Upper lobe of left lung (tissue), 6 donors: ENCODE data around the gene LPCAT1. TPM values are rescaled to one million over a fixed set of nuclear protein-coding genes. Genes with fewer than 3 reads are reported as not detected.

ENCODE experiments used
- ATAC-seq, 2 donors: fragments of 200-7000 bp; cut with Tn5 transposase; one replicate each; pipeline ENCODE4 v1.9.1; 2022; ENCODE audit warnings: mild to moderate bottlenecking in 2 of 2, moderate library complexity in 2 of 2; ENCODE audit not compliant: low FRiP score in 2 of 2
- DNase-seq, 2 donors: peaks; one replicate each; pipeline ENCODE4 v3.0.0-alpha.2; 2019 to 2020
- H3K27ac ChIP-seq, 4 donors: fragments of 200-600 bp; sonication (generic); one replicate each; pipeline ENCODE4 v1.5.1; 2016 to 2019
- H3K27me3 ChIP-seq, 4 donors: fragments of 200-600 bp; sonication (generic); one replicate each; pipeline ENCODE4 v1.5.1; 2017 to 2019
- H3K36me3 ChIP-seq, 4 donors: fragments of 200-600 bp; sonication (generic); one replicate each; pipeline ENCODE4 v1.5.1; 2016 to 2019
- H3K4me1 ChIP-seq, 4 donors: fragments of 200-600 bp; sonication (generic); one replicate each; pipeline ENCODE4 v1.5.1; 2018 to 2019
- H3K4me3 ChIP-seq, 4 donors: fragments of 200-600 bp; sonication (generic); one replicate each; pipeline ENCODE4 v1.5.1; 2017 to 2019; ENCODE audit warnings: mild to moderate bottlenecking in 2 of 4, moderate library complexity in 1 of 4
- H3K9me3 ChIP-seq, 4 donors: fragments of 200-600 bp; sonication (generic); one replicate each; pipeline ENCODE4 v1.5.1; 2018 to 2019
- CTCF ChIP-seq, 6 experiments: fragments of 450-650 bp in 4 of 6; fragments of 200-600 bp in 2 of 6; sonication (generic) in 2 of 6; IDR thresholded peaks; one replicate each; pipeline ENCODE4 v1.5.1; 2016 to 2019; ENCODE audit warnings: antibody characterized with exemption in 6 of 6
- EP300 ChIP-seq, 4 donors: sonication (generic); formaldehyde crosslinking; IDR thresholded peaks; one replicate each; pipeline ENCODE4 v1.5.1; 2017; ENCODE audit warnings: antibody characterized with exemption in 4 of 4, control low read depth in 2 of 4
- POLR2A ChIP-seq, 4 donors: fragments of 450-650 bp; IDR thresholded peaks; one replicate each; pipeline ENCODE4 v1.5.1; 2016 to 2017; ENCODE audit warnings: antibody characterized with exemption in 4 of 4, mild to moderate bottlenecking in 2 of 4
- POLR2AphosphoS5 ChIP-seq, 2 donors: sonication (generic); formaldehyde crosslinking; IDR thresholded peaks; one replicate each; pipeline ENCODE4 v1.5.1; 2017; ENCODE audit warnings: antibody characterized with exemption in 2 of 2
- WGBS, 2 donors: methylation state at CpG; one replicate each; pipeline ENCODE4 v1.1.5; 2017 to 2018; 5-methylcytosine and 5-hydroxymethylcytosine counted together
- small RNA-seq, 4 donors: library from RNA; depleted of rRNA; stranded (forward); fragments of <200 nt; gene quantifications; one replicate each; pipeline ENCODE3, GENCODE V24; 2016
- total RNA-seq, 6 donors: library from RNA; depleted of rRNA in 4 of 6; stranded (reverse); fragments of >200 nt in 4 of 6; gene quantifications; one replicate each; pipeline versions ENCODE4 v1.1.0 to v1.2.1, GENCODE V29; 2016 to 2021
- donor health status: DM: no; HTN: no; CAD: no; lungs with moderate emphysema.
- donor health status: DM: no; HTN: yes; CAD: no; lungs with severe emphysema.

Gene LPCAT1
- total RNA-seq, 6 donors from 2014 or later = 403 to 922 (median 538) TPM

GRCh38 chr5:1413611-1414241, 110.0 kb downstream of the LPCAT1 start:
- H3K27me3 ChIP-seq = no peaks in the 10 kb centered on the region
- H3K4me1 ChIP-seq = no peaks in the 10 kb centered on the region
- 60 to 69% methylated on average over 4 to 22 of the region's 23 CpGs for WGBS, 2 donors
- H3K27ac ChIP-seq = no peak overlapping the region
- no peaks in the 10 kb centered on the region for H3K36me3 ChIP-seq
- peak in 1 of 2 donors; percentile 60 for DNase-seq
- H3K4me3 ChIP-seq = no peak overlapping the region
- no peaks in the 10 kb centered on the region for H3K9me3 ChIP-seq
- TF ChIP-seq POLR2A (IDR thresholded peaks at IDR 0.05) (no peak), EP300 (IDR thresholded peaks at IDR 0.05) (no peak), CTCF (IDR thresholded peaks at IDR 0.05) (no peak), POLR2AphosphoS5 (IDR thresholded peaks at IDR 0.05) (no peak)
- ATAC-seq = no peak

GRCh38 chr5:1413211-1413610, 110.5 kb downstream of the LPCAT1 start:
- no peak overlapping the region for H3K4me3 ChIP-seq
- H3K27me3 ChIP-seq = no peaks in the 10 kb centered on the region
- TF ChIP-seq POLR2AphosphoS5 (IDR thresholded peaks at IDR 0.05) = no peak
- TF ChIP-seq EP300 (IDR thresholded peaks at IDR 0.05) = no peak
- no peak for TF ChIP-seq CTCF (IDR thresholded peaks at IDR 0.05)
- no peak for TF ChIP-seq POLR2A (IDR thresholded peaks at IDR 0.05)
- no peaks in the 10 kb centered on the region for H3K36me3 ChIP-seq
- 63 to 67% methylated on average over 11 to 13 of the region's 13 CpGs for WGBS, 2 donors
- H3K4me1 ChIP-seq = no peaks in the 10 kb centered on the region
- H3K9me3 ChIP-seq = no peaks in the 10 kb centered on the region
- H3K27ac ChIP-seq = no peak overlapping the region
- no peak for DNase-seq
- ATAC-seq = no peak

GRCh38 chr5:1412621-1413020, 111.1 kb downstream of the LPCAT1 start:
- Histone ChIP-seq H3K27me3 (no peaks in the 10 kb centered on the region), H3K27ac (no peak overlapping the region), H3K36me3 (no peaks in the 10 kb centered on the region), H3K9me3 (no peaks in the 10 kb centered on the region), H3K4me1 (no peaks in the 10 kb centered on the region), H3K4me3 (no peak overlapping the region)
- TF ChIP-seq EP300 (IDR thresholded peaks at IDR 0.05) = no peak
- ATAC-seq (no peak), DNase-seq (no peak)
- WGBS, 2 donors = 51 to 67% methylated on average over 9 to 10 of the region's 10 CpGs

- 38 to 52% methylated on average over 11 to 16 of the region's 16 CpGs for WGBS, 2 donors
- TF ChIP-seq CTCF (IDR thresholded peaks at IDR 0.05) (no peak), EP300 (IDR thresholded peaks at IDR 0.05) (no peak), POLR2A (IDR thresholded peaks at IDR 0.05) (no peak), POLR2AphosphoS5 (IDR thresholded peaks at IDR 0.05) (no peak)
- Histone ChIP-seq H3K9me3 (no peaks in the 10 kb centered on the region), H3K27me3 (no peaks in the 10 kb centered on the region), H3K27ac (no peak overlapping the region), H3K4me1 (no peaks in the 10 kb centered on the region), H3K36me3 (no peaks in the 10 kb centered on the region), H3K4me3 (no peak overlapping the region)
- ATAC-seq (no peak), DNase-seq (no peak)
These were observed 111.6 kb downstream of the LPCAT1 start for GRCh38 chr5:1412163-1412562.

Small RNAs within 50 kb of the gene (small RNA-seq; reads per million reads assigned to genes)
- gene MIR6075 = 0 reads per million in 4 donors

Other genes starting within 250 kb of the LPCAT1 start
- under 1 TPM in 2 of 6 donors, not detected in 4; 0.06 to 0.07 TPM for gene TERT, start 228.9 kb downstream of the LPCAT1 start, total RNA-seq
- gene CLPTM1L, start 178.9 kb downstream of the LPCAT1 start, total RNA-seq = 100 to 1,000 TPM; 135 to 311 (median 204) TPM
- gene SLC6A3, start 78.5 kb downstream of the LPCAT1 start, total RNA-seq = 1 to 10 TPM in 1 of 6 donors, under 1 TPM in 3, not detected in 2; 0.15 to 1.2 (median 0.36) TPM